ENCODE measurements around the gene UNCX.

UNCX gene

DNA sequence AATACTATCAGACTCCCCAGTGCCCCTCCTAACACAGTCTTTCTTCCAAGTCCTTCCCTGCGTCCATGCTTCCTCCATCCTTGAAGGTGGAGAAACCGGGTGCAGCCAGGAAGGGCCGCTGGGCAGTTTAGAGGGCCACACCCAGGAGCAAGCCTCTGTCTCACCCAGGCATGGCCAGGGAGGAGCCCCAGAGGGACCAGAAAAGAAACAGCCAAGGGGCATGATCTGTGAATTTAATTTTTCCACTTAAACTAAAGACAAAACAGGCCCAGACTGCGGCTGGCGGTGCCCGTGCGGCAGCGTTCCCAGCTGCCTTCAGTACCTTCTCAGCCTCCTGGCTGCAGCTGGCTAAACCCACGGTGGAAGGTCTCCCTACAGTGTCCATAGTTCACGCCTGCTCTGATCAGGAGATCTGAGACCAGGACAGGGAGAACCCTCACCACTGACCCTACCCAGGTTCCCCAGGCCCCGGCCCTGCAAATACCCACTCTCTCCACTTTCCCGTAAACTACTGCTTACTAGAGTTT is 12.9 kb downstream of the UNCX start:
- H3K27me3 ChIP-seq (replicated peaks; ENCODE audit: insufficient read depth, low read length) = peaks cover 91% of the 10 kb centered on the region
- no peak overlapping the region for H3K9ac ChIP-seq (ENCODE audit: low read length)
- H3K36me3 ChIP-seq (replicated peaks; ENCODE audit: insufficient read depth, low read length) = no peaks in the 10 kb centered on the region
- no peaks in the 10 kb centered on the region for H3K4me1 ChIP-seq (ENCODE audit: low read length)
- H3F3A ChIP-seq (ENCODE audit: insufficient read depth, low read length) = no peaks in the 10 kb centered on the region
- no peak overlapping the region for H3K4me2 ChIP-seq (ENCODE audit: low read depth, low read length)
- no peaks in the 10 kb centered on the region for H3K79me2 ChIP-seq (ENCODE audit: low read length)
- no peaks in the 10 kb centered on the region for H3K9me2 ChIP-seq (replicated peaks; ENCODE audit: insufficient read depth, low read length)
- H2AFZ ChIP-seq (ENCODE audit: low read length) = no peak overlapping the region
- H3K27ac ChIP-seq (ENCODE audit: low read length) = no peak overlapping the region
- no peaks in the 10 kb centered on the region for H4K20me1 ChIP-seq (ENCODE audit: insufficient read depth, low read length)
- TF ChIP-seq EZH2 (optimal IDR thresholded peaks at IDR 0.05; ENCODE audit: low read depth, low read length) (no peak), EZH2phosphoT487 (IDR thresholded peaks at IDR 0.05; ENCODE audit: low read length) (no peak)
- TF ChIP-seq, protein P1, sequence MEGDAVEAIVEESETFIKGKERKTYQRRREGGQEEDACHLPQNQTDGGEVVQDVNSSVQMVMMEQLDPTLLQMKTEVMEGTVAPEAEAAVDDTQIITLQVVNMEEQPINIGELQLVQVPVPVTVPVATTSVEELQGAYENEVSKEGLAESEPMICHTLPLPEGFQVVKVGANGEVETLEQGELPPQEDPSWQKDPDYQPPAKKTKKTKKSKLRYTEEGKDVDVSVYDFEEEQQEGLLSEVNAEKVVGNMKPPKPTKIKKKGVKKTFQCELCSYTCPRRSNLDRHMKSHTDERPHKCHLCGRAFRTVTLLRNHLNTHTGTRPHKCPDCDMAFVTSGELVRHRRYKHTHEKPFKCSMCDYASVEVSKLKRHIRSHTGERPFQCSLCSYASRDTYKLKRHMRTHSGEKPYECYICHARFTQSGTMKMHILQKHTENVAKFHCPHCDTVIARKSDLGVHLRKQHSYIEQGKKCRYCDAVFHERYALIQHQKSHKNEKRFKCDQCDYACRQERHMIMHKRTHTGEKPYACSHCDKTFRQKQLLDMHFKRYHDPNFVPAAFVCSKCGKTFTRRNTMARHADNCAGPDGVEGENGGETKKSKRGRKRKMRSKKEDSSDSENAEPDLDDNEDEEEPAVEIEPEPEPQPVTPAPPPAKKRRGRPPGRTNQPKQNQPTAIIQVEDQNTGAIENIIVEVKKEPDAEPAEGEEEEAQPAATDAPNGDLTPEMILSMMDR (IDR thresholded peaks at IDR 0.05; ENCODE audit: low read length) = no peak
- H3K4me3 ChIP-seq (ENCODE audit: low read length) = no peak overlapping the region
- no peak for DNase-seq
- no peaks in the 10 kb centered on the region for H3K9me3 ChIP-seq (replicated peaks; ENCODE audit: insufficient read depth, low read length)

DNA sequence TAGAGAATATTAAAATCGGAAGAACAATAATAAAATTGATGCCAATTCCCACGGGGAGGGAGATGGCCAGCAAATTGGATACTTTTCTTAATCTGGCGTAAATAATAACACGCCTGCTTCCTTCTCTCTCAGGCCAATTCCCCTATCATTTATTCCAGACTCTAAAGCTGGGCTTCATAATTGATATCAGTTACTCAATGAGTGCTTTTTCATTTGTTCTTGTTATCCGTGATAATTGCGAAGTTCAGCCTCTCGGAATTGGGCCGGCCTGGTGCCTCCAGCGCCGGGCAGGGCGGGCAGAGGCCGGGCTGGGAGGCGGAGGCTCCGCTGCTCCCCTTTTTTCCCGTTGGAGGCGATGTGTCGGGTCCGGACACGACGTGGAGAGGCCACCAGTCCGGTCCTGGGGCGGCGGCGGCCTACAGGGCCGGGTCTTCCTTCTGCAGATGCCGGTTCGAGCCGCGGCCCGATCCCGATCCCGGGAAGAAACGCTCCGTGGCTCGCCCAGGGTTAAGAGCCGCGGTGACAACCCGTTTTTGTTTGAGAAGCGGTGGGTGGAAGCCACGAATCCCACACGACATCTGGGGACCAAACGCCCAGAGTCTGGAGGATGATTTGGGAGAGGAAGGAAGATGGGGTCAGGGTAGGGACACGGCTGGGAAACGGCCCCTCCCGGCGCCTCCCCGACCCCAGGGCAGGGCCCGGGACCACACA is 13.6 kb downstream of the UNCX start:
- Histone ChIP-seq H3K4me3 (ENCODE audit: low read length) (no peak overlapping the region), H3K79me2 (ENCODE audit: low read length) (no peaks in the 10 kb centered on the region), H3K4me1 (ENCODE audit: low read length) (no peaks in the 10 kb centered on the region), H3F3A (ENCODE audit: insufficient read depth, low read length) (no peaks in the 10 kb centered on the region), H3K9me2 (replicated peaks; ENCODE audit: insufficient read depth, low read length) (no peaks in the 10 kb centered on the region), H3K9ac (ENCODE audit: low read length) (no peak overlapping the region), H3K4me2 (ENCODE audit: low read depth, low read length) (no peak overlapping the region), H3K9me3 (replicated peaks; ENCODE audit: insufficient read depth, low read length) (no peaks in the 10 kb centered on the region), H3K27me3 (replicated peaks; ENCODE audit: insufficient read depth, low read length) (peaks cover 92% of the 10 kb centered on the region), H3K27ac (ENCODE audit: low read length) (no peak overlapping the region), H4K20me1 (ENCODE audit: insufficient read depth, low read length) (no peaks in the 10 kb centered on the region), H2AFZ (ENCODE audit: low read length) (no peak overlapping the region), H3K36me3 (replicated peaks; ENCODE audit: insufficient read depth, low read length) (no peaks in the 10 kb centered on the region)
- no peak for TF ChIP-seq EZH2phosphoT487 (IDR thresholded peaks at IDR 0.05; ENCODE audit: low read length)
- TF ChIP-seq, protein P1 (IDR thresholded peaks at IDR 0.05; ENCODE audit: low read length) = no peak
- TF ChIP-seq EZH2 (optimal IDR thresholded peaks at IDR 0.05; ENCODE audit: low read depth, low read length) = no peak
- DNase-seq = no peak

DNA sequence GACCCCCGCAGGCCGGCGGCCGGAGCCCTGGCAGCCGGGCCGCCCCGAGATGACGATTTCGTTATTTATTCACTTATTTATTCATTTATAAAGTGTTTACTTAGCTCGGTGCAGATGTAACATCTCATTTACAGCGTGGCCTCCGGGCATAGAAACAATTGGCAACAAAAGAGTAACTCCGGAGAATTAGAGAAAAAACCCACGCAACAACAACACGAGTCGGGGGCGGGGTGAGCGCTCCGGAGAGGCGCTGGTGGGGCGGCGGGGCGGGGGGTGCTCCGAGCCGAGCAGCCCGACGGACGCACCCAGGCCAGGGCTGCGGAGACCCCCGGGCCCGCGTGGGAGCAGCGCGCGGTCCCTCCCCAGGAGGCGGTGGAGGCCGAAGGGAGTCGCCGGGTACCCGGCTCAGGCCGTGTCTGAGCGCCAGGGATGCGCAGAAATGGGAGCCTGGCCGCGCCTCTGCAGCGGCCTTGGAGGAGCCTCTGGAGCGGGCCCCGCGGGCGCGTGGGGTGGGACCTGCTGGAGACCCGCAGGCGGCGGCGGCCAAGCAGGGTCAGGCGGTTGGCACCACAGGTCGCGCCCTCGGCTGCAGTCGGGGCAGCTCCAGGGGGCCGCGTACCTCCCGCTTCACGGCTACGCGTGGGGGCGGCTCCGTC is 14.3 kb downstream of the UNCX start:
- H3K27ac ChIP-seq (ENCODE audit: low read length) = no peak overlapping the region
- no peaks in the 10 kb centered on the region for H3F3A ChIP-seq (ENCODE audit: insufficient read depth, low read length)
- H3K27me3 ChIP-seq (replicated peaks; ENCODE audit: insufficient read depth, low read length) = peaks cover 92% of the 10 kb centered on the region
- no peaks in the 10 kb centered on the region for H4K20me1 ChIP-seq (ENCODE audit: insufficient read depth, low read length)
- no peak overlapping the region for H3K4me2 ChIP-seq (ENCODE audit: low read depth, low read length)
- TF ChIP-seq, protein P1 (IDR thresholded peaks at IDR 0.05; ENCODE audit: low read length) = no peak
- TF ChIP-seq EZH2phosphoT487 (IDR thresholded peaks at IDR 0.05; ENCODE audit: low read length) (no peak), EZH2 (optimal IDR thresholded peaks at IDR 0.05; ENCODE audit: low read depth, low read length) (no peak)
- H2AFZ ChIP-seq (ENCODE audit: low read length) = no peak overlapping the region
- H3K4me1 ChIP-seq (ENCODE audit: low read length) = no peaks in the 10 kb centered on the region
- no peak overlapping the region for H3K4me3 ChIP-seq (ENCODE audit: low read length)
- H3K9me3 ChIP-seq (replicated peaks; ENCODE audit: insufficient read depth, low read length) = no peaks in the 10 kb centered on the region
- no peaks in the 10 kb centered on the region for H3K36me3 ChIP-seq (replicated peaks; ENCODE audit: insufficient read depth, low read length)
- H3K9ac ChIP-seq (ENCODE audit: low read length) = no peak overlapping the region
- DNase-seq = no peak
- H3K79me2 ChIP-seq (ENCODE audit: low read length) = no peaks in the 10 kb centered on the region
- H3K9me2 ChIP-seq (replicated peaks; ENCODE audit: insufficient read depth, low read length) = no peaks in the 10 kb centered on the region
